ENCODE results near the gene BMF.

Gene BMF

DNA sequence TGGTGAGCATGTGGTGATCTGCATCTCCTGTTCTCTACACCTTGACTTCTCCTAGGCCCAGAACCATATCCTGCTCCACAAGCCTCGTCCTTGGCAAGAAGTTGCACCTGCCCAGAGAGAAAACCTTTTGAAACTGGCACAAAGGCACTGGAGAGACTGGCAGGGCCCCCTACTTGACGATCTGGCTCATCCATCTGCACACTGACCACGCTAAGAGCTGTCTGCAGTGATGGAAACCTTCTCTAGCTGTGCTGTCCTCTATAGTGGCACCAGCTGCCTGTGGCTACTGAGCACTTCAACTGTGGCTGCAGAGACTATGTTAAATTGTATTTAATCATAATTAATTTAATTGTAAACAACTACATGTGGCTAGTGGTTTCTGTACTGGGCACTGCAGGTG is 43.5 kb downstream of the BMF start:
- no peak for DNase-seq (ENCODE audit: low spot score)

DNA sequence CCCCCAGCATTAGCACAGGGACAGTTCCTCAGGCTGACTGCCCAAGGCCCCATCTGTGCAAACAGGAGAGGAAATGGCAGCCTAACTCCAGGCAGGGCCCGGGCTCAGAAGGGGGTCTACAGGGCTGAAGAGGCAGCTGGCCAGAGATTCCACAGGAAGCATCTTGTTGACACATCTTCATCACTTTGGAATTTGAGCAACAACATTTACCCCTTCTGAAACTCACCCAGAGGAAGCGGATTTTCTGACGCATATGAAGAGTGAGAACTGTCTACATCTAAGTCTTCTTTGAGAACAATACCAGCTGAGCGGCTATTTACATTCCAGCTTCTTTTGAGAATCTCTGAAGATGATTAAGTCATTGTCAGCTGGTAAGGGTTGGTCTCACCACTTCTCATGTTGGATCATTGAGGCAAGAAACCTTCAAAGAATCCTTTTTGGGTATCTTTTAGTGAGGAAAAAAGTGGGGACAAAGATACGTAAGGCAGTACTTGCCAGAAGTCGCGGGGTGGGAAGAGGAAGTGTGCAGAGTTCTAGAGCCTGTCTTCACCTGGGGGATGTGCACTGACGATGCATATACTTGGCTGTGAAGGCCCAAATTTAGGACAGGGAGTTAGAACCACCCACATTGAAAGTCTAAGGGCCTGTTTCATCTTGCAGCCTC is 44.3 kb downstream of the BMF start:
- DNase-seq (ENCODE audit: low spot score) = no peak

DNA sequence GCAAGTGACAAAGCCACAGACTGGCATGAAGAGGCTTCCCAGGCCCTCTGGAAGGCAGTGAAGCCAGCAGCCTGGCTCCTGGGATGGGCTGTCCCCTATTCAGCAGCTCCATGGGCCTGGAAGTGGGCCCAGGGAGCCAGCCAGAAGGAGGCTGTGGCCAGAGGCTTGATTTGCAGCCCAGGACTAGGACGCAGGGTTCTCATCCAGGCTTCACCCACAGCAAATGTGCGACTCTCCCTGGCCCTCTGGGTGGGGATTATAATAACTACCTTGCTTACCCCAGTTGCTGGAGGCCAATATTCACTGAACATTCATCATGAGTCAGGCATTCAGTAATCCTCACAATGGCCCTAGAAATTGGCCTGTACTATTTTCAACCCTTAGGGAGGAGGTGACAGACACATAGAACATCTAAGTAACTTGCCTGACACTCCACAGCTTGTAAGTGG is 45.1 kb downstream of the BMF start:
- DNase-seq (ENCODE audit: low spot score) = no peak

- DNase-seq (ENCODE audit: low spot score) = no peak
These were observed 45.7 kb downstream of the BMF start for GRCh38 chr15:40062816-40063562.

- no peak for DNase-seq (ENCODE audit: low spot score)
These were observed 47.3 kb downstream of the BMF start for GRCh38 chr15:40061212-40061901.

DNA sequence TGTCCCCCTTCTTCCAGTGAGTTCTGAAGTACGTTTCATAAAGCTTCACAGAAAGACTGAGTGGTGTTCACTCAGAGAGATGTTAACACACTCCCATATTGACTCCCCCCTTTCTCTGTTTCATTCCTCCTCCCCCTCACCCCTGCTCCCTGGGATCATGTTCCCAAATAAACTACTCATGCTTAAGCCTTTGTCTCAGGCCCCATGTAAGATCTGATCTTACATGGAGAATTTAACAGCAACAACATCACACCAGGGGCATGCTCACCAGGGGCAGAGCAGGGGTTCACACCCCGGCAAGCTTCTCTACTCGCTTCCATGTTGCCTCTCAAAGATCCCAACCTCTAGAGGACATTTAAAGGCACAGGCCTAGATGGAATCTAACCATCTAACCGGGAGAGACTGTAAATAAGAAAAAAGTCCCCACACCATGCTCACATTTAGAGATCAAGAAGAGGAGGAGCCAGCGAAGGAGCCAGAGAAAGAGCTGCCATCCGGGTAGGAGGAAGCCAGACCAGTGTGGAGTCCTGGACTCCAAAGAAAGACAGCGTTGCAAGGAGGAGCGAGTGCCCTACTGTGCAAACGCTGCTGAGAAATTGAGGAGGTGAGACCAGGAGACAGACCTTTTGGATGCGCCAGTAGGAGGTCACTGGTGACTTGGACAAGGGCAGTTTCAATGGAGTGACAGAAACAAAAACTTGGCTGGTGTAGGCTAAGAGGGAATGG is 48.3 kb downstream of the BMF start:
- DNase-seq (ENCODE audit: low spot score) = no peak

DNA sequence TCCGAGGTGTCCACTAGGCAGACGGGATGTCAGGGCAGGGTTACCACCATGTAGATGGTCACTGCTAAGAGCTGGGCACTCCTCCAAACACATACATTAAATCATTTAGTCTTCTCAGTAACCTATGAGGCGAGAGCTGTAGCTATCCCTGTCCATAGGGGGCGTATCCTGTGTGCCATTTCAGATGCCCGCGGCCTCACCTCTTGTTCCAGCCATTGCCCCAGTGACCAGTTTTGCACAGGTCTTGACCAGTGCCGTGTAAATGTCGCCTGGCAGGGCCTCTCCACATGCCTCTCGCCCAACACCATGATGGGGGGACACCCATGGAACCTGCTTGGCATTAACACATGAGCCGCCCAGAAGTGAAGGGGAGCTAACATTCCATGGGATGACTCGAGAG is 48.9 kb downstream of the BMF start:
- no peak for DNase-seq (ENCODE audit: low spot score)

- DNase-seq (ENCODE audit: low spot score) = no peak
These were observed 50.1 kb downstream of the BMF start for GRCh38 chr15:40058476-40059140.

DNA sequence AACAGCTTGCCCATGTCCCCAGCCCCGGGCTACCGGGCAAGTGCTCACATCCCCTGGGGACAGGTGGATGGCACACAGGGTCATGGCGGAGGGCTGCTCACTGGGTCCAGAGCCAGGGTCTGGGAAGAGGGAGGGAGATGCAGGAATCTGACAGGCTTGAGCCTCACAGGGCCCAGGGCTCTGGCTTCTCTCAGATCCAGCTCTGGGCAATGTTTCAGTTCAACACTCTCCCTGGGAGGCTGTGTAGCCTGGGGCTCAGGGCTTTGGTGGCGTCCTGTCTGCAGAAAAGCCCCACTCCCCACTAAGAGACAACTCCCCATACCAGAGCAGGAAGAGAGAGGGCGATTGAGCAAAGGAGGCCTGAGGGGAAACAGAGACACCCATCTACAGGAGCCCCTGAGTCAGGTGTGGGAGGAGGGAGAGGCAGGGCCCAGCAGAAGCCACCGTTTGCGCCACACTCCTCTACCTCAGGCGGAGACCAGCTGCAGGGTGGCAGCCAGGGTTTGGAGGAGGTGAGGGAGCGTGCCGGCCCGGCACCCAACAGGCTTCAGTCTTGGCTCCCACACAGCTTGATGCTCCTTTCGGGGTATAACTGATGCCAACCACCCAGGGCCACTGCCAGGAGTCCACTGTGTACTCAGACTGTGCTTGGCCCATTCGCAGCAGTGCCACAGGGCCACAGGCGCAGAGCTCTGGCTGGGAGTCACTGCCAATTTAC is 52.9 kb downstream of the BMF start:
- no peak for DNase-seq (ENCODE audit: low spot score)

- DNase-seq (ENCODE audit: low spot score) = peak; percentile 24
These were observed 53.7 kb downstream of the BMF start for GRCh38 chr15:40054855-40055575.

GRCh38 chr15:40054605-40054854 is 54.1 kb downstream of the BMF start:
- no peak for DNase-seq (ENCODE audit: low spot score)

DNA sequence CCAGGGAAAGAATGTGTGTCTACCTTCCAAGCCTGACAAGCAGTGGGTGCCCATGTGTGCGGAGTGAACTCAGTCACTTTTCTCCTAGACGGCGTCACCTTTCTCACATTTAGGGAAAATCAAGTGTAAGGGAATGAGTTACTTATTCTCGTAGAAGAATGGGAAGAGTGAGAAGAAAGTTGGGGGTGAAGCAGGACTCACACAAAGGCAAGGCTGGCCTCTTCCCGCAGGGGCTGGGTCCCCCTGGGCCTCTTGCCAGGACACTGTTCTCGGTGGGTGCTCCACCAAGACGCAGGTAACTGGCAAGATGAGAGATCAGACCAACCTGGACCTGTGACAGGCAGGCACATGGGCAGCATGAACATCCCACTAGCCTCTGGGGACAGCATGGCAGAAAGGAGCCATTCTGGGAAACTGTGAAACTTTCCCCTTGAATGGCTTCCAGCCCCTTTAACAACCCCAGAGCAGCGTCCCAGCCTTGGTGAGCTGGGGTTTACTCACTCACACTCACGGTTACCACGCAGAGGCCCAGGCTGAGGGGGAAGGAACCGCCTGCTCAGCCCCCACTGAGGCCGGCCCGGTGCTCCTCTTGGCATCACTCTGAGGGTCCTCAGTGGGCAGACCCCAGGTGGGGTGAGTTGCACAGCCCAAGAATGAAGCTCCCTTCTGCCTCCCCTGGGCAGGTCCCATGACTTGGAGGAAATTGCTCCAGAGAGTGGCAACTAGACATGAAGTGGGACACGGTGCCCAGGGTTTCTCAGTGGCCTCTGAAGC is 54.7 kb downstream of the BMF start:
- no peak for DNase-seq (ENCODE audit: low spot score)

- DNase-seq (ENCODE audit: low spot score) = no peak
These were observed 55.4 kb downstream of the BMF start for GRCh38 chr15:40053079-40053830.

- no peak for DNase-seq (ENCODE audit: low spot score)
These were observed 56.1 kb downstream of the BMF start for GRCh38 chr15:40052604-40053003.

GRCh38 chr15:40051616-40052415 is 56.9 kb downstream of the BMF start:
- no peak for DNase-seq (ENCODE audit: low spot score)

- no peak for DNase-seq (ENCODE audit: low spot score)
These were observed 57.8 kb downstream of the BMF start for GRCh38 chr15:40050788-40051470.

- no peak for DNase-seq (ENCODE audit: low spot score)
These were observed 59.7 kb downstream of the BMF start for GRCh38 chr15:40048926-40049475.
